Esophagus muscularis mucosa (tissue), 4 donors: ENCODE data around the gene TMEM134. TPM values are rescaled to one million over a fixed set of nuclear protein-coding genes. Genes with fewer than 3 reads are reported as not detected.
A peak's percentile ranks its signal among the peaks of the same experiment; 100 is the strongest.

Experiments used
- DNase-seq: peaks from one replicate; pipeline ENCODE4 v3.0.0-alpha.2; 2017; ENCODE audit errors: extremely low spot score
- H3K27ac ChIP-seq, 4 donors: fragments of 200-600 bp; sonication (generic); replicated peaks in 1 of 4; 1 replicate in 3 of 4; 2 replicates in 1 of 4; pipeline ENCODE4 v1.5.1; 2016 to 2019; ENCODE audit warnings: mild to moderate bottlenecking in 1 of 4
- H3K27me3 ChIP-seq, 4 donors: fragments of 200-600 bp; sonication (generic); one replicate each; pipeline versions ENCODE4 v1.5.1 to v1.6.0; 2016 to 2019
- H3K36me3 ChIP-seq, 4 donors: fragments of 200-600 bp; sonication (generic); one replicate each; pipeline ENCODE4 v1.5.1; 2016 to 2019
- H3K4me1 ChIP-seq, 4 donors: fragments of 200-600 bp; sonication (generic); one replicate each; pipeline ENCODE4 v1.5.1; 2016 to 2019
- H3K4me3 ChIP-seq, 4 donors: fragments of 200-600 bp; sonication (generic); 1 replicate in 2 of 4; 2 replicates in 2 of 4; pipeline ENCODE4 v1.5.1; 2016 to 2019; ENCODE audit warnings: mild to moderate bottlenecking in 4 of 4, moderate library complexity in 1 of 4
- H3K9me3 ChIP-seq, 4 donors: fragments of 200-600 bp; sonication (generic); 1 replicate in 3 of 4; 2 replicates in 1 of 4; pipeline ENCODE4 v1.5.1; 2016 to 2019
- EP300 ChIP-seq: sonication (generic); formaldehyde crosslinking; IDR thresholded peaks from one replicate; pipeline ENCODE4 v1.6.1; 2017; ENCODE audit warnings: antibody characterized with exemption
- POLR2A ChIP-seq: fragments of 450-650 bp; IDR thresholded peaks from one replicate; pipeline ENCODE4 v1.6.1; 2017; ENCODE audit warnings: antibody characterized with exemption, moderate library complexity, mild to moderate bottlenecking, low read depth
- POLR2AphosphoS5 ChIP-seq, 2 donors: sonication (generic); formaldehyde crosslinking; IDR thresholded peaks; one replicate each; pipeline ENCODE4 v1.6.1; 2017; ENCODE audit warnings: antibody characterized with exemption in 2 of 2
- WGBS: methylation state at CpG from one replicate; pipeline ENCODE4 v1.1.5; 2018; 5-methylcytosine and 5-hydroxymethylcytosine counted together
- intact Hi-C: fragments of 100-400 bp; cut with DNase I; formaldehyde crosslinking; loops from one replicate; pipeline ENCODE4 v1.15.1; 2023
- total RNA-seq, 4 donors: library from RNA; depleted of rRNA; stranded (reverse); fragments of >200 nt; gene quantifications; one replicate each; pipeline versions ENCODE4 v1.1.0 to v1.2.1, GENCODE V29; 2016
- TF ChIP-seq, protein P1 (sequence below), 3 experiments: fragments of 200-600 bp in 2 of 3; fragments of 450-650 bp in 1 of 3; sonication (generic) in 2 of 3; IDR thresholded peaks; one replicate each; pipeline ENCODE4 v1.5.1; 2017 to 2019; ENCODE audit warnings: antibody characterized with exemption in 3 of 3, mild to moderate bottlenecking in 2 of 3, moderate library complexity in 1 of 3

TMEM134 gene
- total RNA-seq, 4 donors from 2014 or later: 36.1 to 48.7 (median 46.2) TPM

DNA sequence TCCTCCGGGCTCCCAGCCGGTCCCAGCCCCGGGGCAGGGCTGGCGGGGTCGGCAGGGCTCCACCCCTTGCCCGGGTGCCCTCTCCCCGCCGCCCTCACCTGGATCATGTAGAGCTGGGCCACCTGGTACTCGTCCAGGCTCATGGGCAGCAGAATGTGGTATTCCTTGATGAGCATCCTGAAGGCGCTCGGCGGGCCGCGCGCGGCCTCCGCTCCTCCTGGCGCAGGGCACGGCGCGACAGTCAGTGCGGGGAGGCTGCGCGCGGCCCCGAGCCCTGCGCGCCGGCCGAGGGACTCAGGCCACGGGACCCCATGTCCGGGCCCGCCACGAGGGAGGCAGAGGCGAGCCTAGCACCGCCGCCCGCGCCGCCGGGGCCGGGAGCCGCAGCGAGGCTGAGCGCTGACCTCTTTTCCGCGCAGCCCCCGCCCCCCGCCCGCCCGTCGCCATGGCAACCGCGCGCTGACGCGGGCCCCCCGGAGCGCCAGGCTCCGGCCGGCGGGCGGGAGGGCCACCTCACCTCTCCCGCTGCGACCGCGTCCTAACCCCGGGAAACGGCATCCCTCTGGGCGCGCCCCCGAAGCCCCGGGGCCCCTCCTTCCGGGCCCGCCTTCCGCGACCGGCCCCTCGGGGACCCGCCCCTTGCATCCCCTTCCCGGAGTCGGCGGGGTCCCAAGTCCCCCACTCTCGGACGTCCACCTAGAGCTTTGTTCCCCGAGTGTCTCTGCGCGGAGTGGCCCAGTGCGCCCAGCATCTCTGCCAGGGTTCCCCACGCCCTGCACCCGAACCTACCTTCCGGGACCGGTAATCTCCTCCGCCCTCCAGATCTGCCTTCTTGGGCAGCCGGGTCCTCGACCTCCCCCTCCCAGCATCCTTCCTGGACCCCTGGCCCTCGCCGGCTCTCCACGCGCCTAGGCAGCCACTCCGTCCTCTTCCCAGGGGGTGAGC lies 35.2 kb upstream of the TMEM134 start:
- H3K27ac ChIP-seq: peak overlapping the region; percentile 97 to 100 (median 98)
- peaks cover 0 to 38% (median 3%) of the 10 kb centered on the region in 4 donors for H3K27me3 ChIP-seq
- H3K9me3 ChIP-seq: no peaks in the 10 kb centered on the region
- peaks cover 0 to 40% (median 20%) of the 10 kb centered on the region in 4 donors for H3K36me3 ChIP-seq
- intact Hi-C loops: loop anchor here (10.0 kb wide), 1 partner anchor 149 kb away; the partner anchor contains the start of gene POLD4
- WGBS: 0% methylated on average over 14 of the region's 101 CpGs
- peaks cover 27 to 59% (median 54%) of the 10 kb centered on the region in 4 donors for H3K4me1 ChIP-seq
- peak overlapping the region; percentile 55 to 64 (median 60) for H3K4me3 ChIP-seq
- TF ChIP-seq EP300 (no peak), POLR2A (no peak), POLR2AphosphoS5 (IDR thresholded peaks at IDR 0.05) (no peak)
- TF ChIP-seq, protein P1, sequence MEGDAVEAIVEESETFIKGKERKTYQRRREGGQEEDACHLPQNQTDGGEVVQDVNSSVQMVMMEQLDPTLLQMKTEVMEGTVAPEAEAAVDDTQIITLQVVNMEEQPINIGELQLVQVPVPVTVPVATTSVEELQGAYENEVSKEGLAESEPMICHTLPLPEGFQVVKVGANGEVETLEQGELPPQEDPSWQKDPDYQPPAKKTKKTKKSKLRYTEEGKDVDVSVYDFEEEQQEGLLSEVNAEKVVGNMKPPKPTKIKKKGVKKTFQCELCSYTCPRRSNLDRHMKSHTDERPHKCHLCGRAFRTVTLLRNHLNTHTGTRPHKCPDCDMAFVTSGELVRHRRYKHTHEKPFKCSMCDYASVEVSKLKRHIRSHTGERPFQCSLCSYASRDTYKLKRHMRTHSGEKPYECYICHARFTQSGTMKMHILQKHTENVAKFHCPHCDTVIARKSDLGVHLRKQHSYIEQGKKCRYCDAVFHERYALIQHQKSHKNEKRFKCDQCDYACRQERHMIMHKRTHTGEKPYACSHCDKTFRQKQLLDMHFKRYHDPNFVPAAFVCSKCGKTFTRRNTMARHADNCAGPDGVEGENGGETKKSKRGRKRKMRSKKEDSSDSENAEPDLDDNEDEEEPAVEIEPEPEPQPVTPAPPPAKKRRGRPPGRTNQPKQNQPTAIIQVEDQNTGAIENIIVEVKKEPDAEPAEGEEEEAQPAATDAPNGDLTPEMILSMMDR (IDR thresholded peaks at IDR 0.05): no peak
- no peak for DNase-seq

GRCh38 chr11:67503119-67504004 lies 34.3 kb upstream of the TMEM134 start:
- H3K9me3 ChIP-seq: no peaks in the 10 kb centered on the region
- peaks cover 27 to 52% (median 47%) of the 10 kb centered on the region in 4 donors for H3K4me1 ChIP-seq
- H3K36me3 ChIP-seq: peaks cover 0 to 46% (median 23%) of the 10 kb centered on the region in 4 donors
- 86% methylated on average over 19 of the region's 19 CpGs for WGBS
- H3K4me3 ChIP-seq: peak overlapping the region; percentile 55 to 64 (median 60)
- peaks cover 0 to 38% (median 3%) of the 10 kb centered on the region in 4 donors for H3K27me3 ChIP-seq
- no peak for DNase-seq
- TF ChIP-seq EP300 (no peak), POLR2AphosphoS5 (IDR thresholded peaks at IDR 0.05) (no peak), POLR2A (no peak)
- TF ChIP-seq, protein P1 (IDR thresholded peaks at IDR 0.05): no peak
- no peak overlapping the region for H3K27ac ChIP-seq
- intact Hi-C loops: loop anchor here (10.0 kb wide), 1 partner anchor 149 kb away; the partner anchor contains the start of gene POLD4

DNA sequence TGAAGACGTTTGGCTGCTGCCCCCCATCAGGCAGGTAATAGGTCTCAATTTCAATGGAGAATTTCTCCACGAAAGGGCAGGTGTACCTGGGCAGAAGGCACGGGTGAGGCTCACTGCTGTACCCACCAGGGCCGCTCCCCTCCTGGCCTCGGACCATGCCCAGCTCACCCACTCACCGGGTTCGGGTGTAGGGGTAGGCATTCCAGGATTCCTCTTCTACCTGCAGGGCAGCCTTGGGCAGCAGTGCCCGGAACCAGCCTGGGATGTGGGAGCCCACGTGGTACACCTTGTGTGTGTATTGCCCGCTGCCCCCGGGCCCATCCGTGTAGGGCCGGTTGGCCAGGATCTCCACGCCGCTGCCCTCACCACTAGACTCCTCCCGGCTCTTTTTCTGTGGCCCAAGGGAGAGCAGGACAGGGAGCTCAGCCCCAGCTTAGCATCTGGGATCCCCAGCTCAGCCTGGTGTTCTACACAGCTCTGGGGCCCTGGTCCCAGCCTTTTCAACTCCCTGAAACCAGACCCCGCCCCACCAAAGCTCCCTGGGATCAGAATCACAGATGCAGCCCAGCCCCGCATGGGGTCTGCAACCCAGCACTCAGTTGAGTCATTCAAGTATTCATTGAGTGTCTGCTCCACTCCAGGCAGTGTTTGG lies 33.4 kb upstream of the TMEM134 start:
- H3K4me3 ChIP-seq: no peak overlapping the region
- no peak overlapping the region for H3K27ac ChIP-seq
- WGBS: 90% methylated on average over 7 of the region's 18 CpGs
- H3K36me3 ChIP-seq: peaks cover 0 to 55% (median 28%) of the 10 kb centered on the region in 4 donors
- intact Hi-C loops: loop anchor here (10.0 kb wide), 1 partner anchor 148 kb away; the partner anchor contains the start of gene POLD4
- H3K9me3 ChIP-seq: no peaks in the 10 kb centered on the region
- no peak for DNase-seq
- TF ChIP-seq POLR2A: no peak
- TF ChIP-seq EP300: no peak
- TF ChIP-seq, protein P1 (IDR thresholded peaks at IDR 0.05): no peak
- TF ChIP-seq POLR2AphosphoS5 (IDR thresholded peaks at IDR 0.05): no peak
- peaks cover 0 to 38% (median 3%) of the 10 kb centered on the region in 4 donors for H3K27me3 ChIP-seq
- peaks cover 25 to 47% (median 43%) of the 10 kb centered on the region in 4 donors for H3K4me1 ChIP-seq

DNA sequence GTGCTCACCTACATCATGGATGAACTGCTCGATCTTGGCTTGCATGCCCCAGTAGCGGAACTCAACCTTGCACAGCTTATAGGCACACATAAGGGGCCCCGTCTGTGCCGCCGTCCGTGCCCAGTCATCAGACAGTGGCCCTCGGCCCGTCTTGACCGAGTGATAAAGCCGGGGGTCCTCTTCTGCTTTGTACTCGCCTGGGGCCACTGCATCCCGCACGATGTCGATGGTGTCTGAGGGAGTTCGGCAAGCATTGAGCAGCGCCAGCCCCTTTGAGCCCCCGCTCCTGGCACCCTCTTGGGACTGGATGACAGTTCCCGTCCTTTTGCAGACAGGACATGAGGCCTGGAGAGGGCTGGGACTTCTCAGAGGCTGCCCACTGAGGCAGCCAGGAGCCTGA lies 32.8 kb upstream of the TMEM134 start:
- H3K4me3 ChIP-seq: no peak overlapping the region
- peaks cover 0 to 38% (median 3%) of the 10 kb centered on the region in 4 donors for H3K27me3 ChIP-seq
- peaks cover 0 to 58% (median 30%) of the 10 kb centered on the region in 4 donors for H3K36me3 ChIP-seq
- DNase-seq: no peak
- WGBS: 95% methylated on average over 7 of the region's 18 CpGs
- TF ChIP-seq, protein P1 (IDR thresholded peaks at IDR 0.05): no peak
- TF ChIP-seq POLR2A (no peak), EP300 (no peak), POLR2AphosphoS5 (IDR thresholded peaks at IDR 0.05) (no peak)
- H3K9me3 ChIP-seq: no peaks in the 10 kb centered on the region
- intact Hi-C loops: loop anchor here (10.0 kb wide), 1 partner anchor 147 kb away; the partner anchor contains the start of gene POLD4
- peaks cover 19 to 41% (median 37%) of the 10 kb centered on the region in 4 donors for H3K4me1 ChIP-seq
- no peak overlapping the region for H3K27ac ChIP-seq
